ENCODE data around the gene GSTA3.
"Not testable (repeated sequence)": the region's sequence is repeated elsewhere in the genome, so short reads cannot be mapped to it uniquely, and the experiment has no call there.

Gene GSTA3

GRCh38 chr6:52909531-52909930 lies at the start of gene GSTA3:
TSS of gene GSTA3 (minus strand) at chr6:52909698. CDS start at chr6:52905834, 3,864 bp downstream.
- DNase-seq, result no peak

- DNase-seq, result no peak
Observed at GRCh38 chr6:52958546-52959255, 49.2 kb upstream of the GSTA3 start.

- no peak for DNase-seq
Observed at GRCh38 chr6:52955871-52956270, 46.4 kb upstream of the GSTA3 start.

- no peak for DNase-seq
Observed at GRCh38 chr6:52953911-52954839, 44.7 kb upstream of the GSTA3 start.

- DNase-seq, result no peak
Observed at GRCh38 chr6:52946306-52946705, 36.8 kb upstream of the GSTA3 start.

- not testable (repeated sequence) for DNase-seq
Observed at GRCh38 chr6:52942821-52943220, 33.3 kb upstream of the GSTA3 start.

- DNase-seq, result no peak
Observed at GRCh38 chr6:52942221-52942620, 32.7 kb upstream of the GSTA3 start.

- no peak for DNase-seq
Observed at GRCh38 chr6:52937908-52938307, 28.4 kb upstream of the GSTA3 start.

GRCh38 chr6:52933778-52934177 lies 24.3 kb upstream of the GSTA3 start:
- DNase-seq, result no peak

GRCh38 chr6:52931351-52931750 lies 21.9 kb upstream of the GSTA3 start:
- no peak for DNase-seq

GRCh38 chr6:52929321-52930164 lies 20.0 kb upstream of the GSTA3 start:
- DNase-seq, result no peak

- DNase-seq, result no peak
Observed at GRCh38 chr6:52927451-52927850, 18.0 kb upstream of the GSTA3 start.

GRCh38 chr6:52925919-52926792 lies 16.7 kb upstream of the GSTA3 start:
- no peak for DNase-seq

GRCh38 chr6:52925042-52925441 lies 15.5 kb upstream of the GSTA3 start:
- DNase-seq, result no peak

GRCh38 chr6:52923689-52924088 lies 14.2 kb upstream of the GSTA3 start:
- not testable (repeated sequence) for DNase-seq

- no peak for DNase-seq
Observed at GRCh38 chr6:52922161-52922560, 12.7 kb upstream of the GSTA3 start.

GRCh38 chr6:52921743-52922142 lies 12.2 kb upstream of the GSTA3 start:
- DNase-seq, result no peak

GRCh38 chr6:52919511-52919910 lies 10.0 kb upstream of the GSTA3 start:
- DNase-seq, result not testable (repeated sequence)

GRCh38 chr6:52918771-52919170 lies 9.3 kb upstream of the GSTA3 start:
- DNase-seq, result not testable (repeated sequence)

- DNase-seq, result not testable (repeated sequence)
Observed at GRCh38 chr6:52918027-52918686, 8.7 kb upstream of the GSTA3 start.

- DNase-seq, result no peak
Observed at GRCh38 chr6:52914516-52914915, 5.0 kb upstream of the GSTA3 start.
